HepG2 (cell line): ENCODE data around the gene NPC1. TPM values are rescaled to one million over a fixed set of nuclear protein-coding genes. Genes with fewer than 3 reads are reported as not detected.

Experiments
- ATAC-seq: fragments of 200-7000 bp; cut with Tn5 transposase; 3 replicates; pipeline ENCODE4 v1.9.1; 2020; ENCODE audit warnings: mild to moderate bottlenecking, moderate library complexity
- BruUV-seq: library from RNA; stranded (reverse); fragments of 400-500 nt; replicated peaks from 2 replicates; lab custom pipeline; 2021; lab: Mats Ljungman, UMichigan
- CTCF ChIA-PET: fragments of 300-600 bp; formaldehyde crosslinking; extraction: SDS; loops from one replicate; lab custom pipeline; 2021; ENCODE audit warnings: low total read pairs, inconsistent platforms, low intra/inter-chr PET ratio; lab: Yijun Ruan, JAX
- POLR2A ChIA-PET: fragments of 350-600 bp; sonication (Branson Sonifier 250); formaldehyde crosslinking; loops from one replicate; lab custom pipeline; 2020; ENCODE audit warnings: antibody characterized with exemption, inconsistent platforms; lab: Yijun Ruan, JAX
- DNase-seq: peaks from one replicate; pipeline ENCODE4 v3.0.0-alpha.2; 2015; ENCODE audit warnings: low spot score
- FAIRE-seq: peaks from 3 replicates; lab custom pipeline; 2011; peaks lifted over from hg19 to GRCh38; lab: Jason Lieb, UNC
- H2AFZ ChIP-seq: one replicate; pipeline ENCODE4 v1.6.1; 2011; ENCODE audit warnings: low read length, inconsistent platforms
- H3K27ac ChIP-seq: fragments of 300-600 bp; 3 replicates; pipeline ENCODE4 v1.8.0; 2011; ENCODE audit warnings: mixed run types, mild to moderate bottlenecking, mixed read lengths, low read length, inconsistent platforms; ENCODE audit not compliant: insufficient read depth; ENCODE audit errors: extremely low read length
- H3K27me3 ChIP-seq, 2 experiments: fragments of 200-600 bp in 1 of 2; 2 replicates in 1 of 2; 3 replicates in 1 of 2; pipeline versions ENCODE4 v1.6.0 to v1.8.0; 2011; ENCODE audit warnings: low read length in 2 of 2, mild to moderate bottlenecking in 2 of 2, moderate library complexity in 2 of 2, inconsistent platforms in 1 of 2; ENCODE audit not compliant: insufficient read depth in 2 of 2, control insufficient read depth in 1 of 2
- H3K36me3 ChIP-seq, 2 experiments: fragments of 200-600 bp in 1 of 2; replicated peaks in 1 of 2; 2 replicates in 1 of 2; 3 replicates in 1 of 2; pipeline versions ENCODE4 v1.5.1 to v1.8.0; 2011; ENCODE audit warnings: low read length in 2 of 2, inconsistent platforms in 1 of 2; ENCODE audit not compliant: insufficient read depth in 2 of 2, control insufficient read depth in 1 of 2
- H3K4me1 ChIP-seq: 2 replicates; pipeline ENCODE4 v1.5.1; 2012; ENCODE audit warnings: low read length, inconsistent platforms; ENCODE audit not compliant: insufficient read depth
- H3K4me2 ChIP-seq: 2 replicates; pipeline ENCODE4 v1.6.0; 2011; ENCODE audit warnings: low read depth, low read length, inconsistent platforms
- H3K4me3 ChIP-seq, 3 experiments: fragments of 200-600 bp in 1 of 3; sonication (generic), shearing (Covaris generic) in 1 of 3; replicated peaks in 1 of 3; 2 replicates each; pipeline ENCODE4 v1.5.1; 2011 to 2016; ENCODE audit warnings: low read length in 3 of 3, inconsistent platforms in 2 of 3, low read depth in 2 of 3, mild to moderate bottlenecking in 2 of 3, control low read depth in 1 of 3, mixed read lengths in 1 of 3; ENCODE audit not compliant: insufficient read depth in 1 of 3
- H3K79me2 ChIP-seq: one replicate; pipeline ENCODE4 v1.6.1; 2011; ENCODE audit warnings: low read length, inconsistent platforms; ENCODE audit not compliant: insufficient read depth
- H3K9ac ChIP-seq: 2 replicates; pipeline ENCODE4 v1.6.0; 2011; ENCODE audit warnings: mild to moderate bottlenecking, low read depth, low read length, inconsistent platforms; ENCODE audit not compliant: insufficient read depth
- H3K9me3 ChIP-seq: 2 replicates; pipeline ENCODE4 v1.5.1; 2012; ENCODE audit warnings: mild to moderate bottlenecking, low read length
- H4K20me1 ChIP-seq: 2 replicates; pipeline ENCODE4 v1.6.0; 2011; ENCODE audit warnings: inconsistent platforms, mild to moderate bottlenecking, low read length, moderate library complexity; ENCODE audit not compliant: insufficient read depth
- FOXO4 ChIP-seq: sonication (generic); formaldehyde crosslinking; conservative IDR thresholded peaks from 2 replicates; pipeline ENCODE4 v1.8.1; 2023; ENCODE audit warnings: missing genetic modification reagents
- KDM2A ChIP-seq: sonication (generic); formaldehyde crosslinking; IDR thresholded peaks from 2 replicates; pipeline ENCODE4 v1.4.0; 2020; ENCODE audit warnings: low read depth, missing genetic modification reagents, borderline replicate concordance
- RBM22 ChIP-seq: fragments of 200-400 bp; formaldehyde crosslinking; optimal IDR thresholded peaks from 2 replicates; pipeline ENCODE3; 2017; ENCODE audit warnings: mild to moderate bottlenecking, low read length, moderate library complexity
- XRCC5 ChIP-seq: fragments of 200-400 bp; formaldehyde crosslinking; optimal IDR thresholded peaks from 2 replicates; pipeline ENCODE3; 2017; ENCODE audit warnings: mild to moderate bottlenecking, low read length
- ZNF121 ChIP-seq: sonication (generic); formaldehyde crosslinking; IDR thresholded peaks from 2 replicates; pipeline ENCODE4 v1.5.0; 2020; ENCODE audit warnings: mild to moderate bottlenecking, missing genetic modification reagents
- ZNF589 ChIP-seq: sonication (generic); formaldehyde crosslinking; conservative IDR thresholded peaks from 2 replicates; pipeline ENCODE4 v1.8.0; 2022; ENCODE audit warnings: mild to moderate bottlenecking, moderate library complexity, missing genetic modification reagents
- ZNF816 ChIP-seq: sonication (generic); formaldehyde crosslinking; IDR thresholded peaks from 2 replicates; pipeline ENCODE4 v1.8.0; 2022; ENCODE audit warnings: missing genetic modification reagents, mild to moderate bottlenecking, borderline replicate concordance
- WGBS: methylation state at CpG from one replicate; pipeline ENCODE4 v1.1.6; 2017; ENCODE audit warnings: low lambda C conversion rate; 5-methylcytosine and 5-hydroxymethylcytosine counted together
- in situ Hi-C: cut with HindIII; loops from 2 replicates; pipeline ENCODE4 v1.10.0; 2017; ENCODE audit warnings: low pct_unique_long_range_greater_than_20kb; ENCODE audit not compliant: extremely low pct_ligation_motif_present
- intact Hi-C: fragments of 100-400 bp; cut with micrococcal nuclease; formaldehyde crosslinking; loops from one replicate; pipeline ENCODE4 v1.10.0; 2022; ENCODE audit not compliant: unreplicated experiment
- polyA plus RNA-seq, 8 experiments: library from polyadenylated mRNA; depleted of rRNA in 3 of 8; stranded (reverse) in 7 of 8; unstranded in 1 of 8; fragments of >200 nt; fragmentation: Illumina TruSeq in 4 of 8; extraction: Trizol in 4 of 8; gene quantifications; 2 replicates each; pipeline versions ENCODE4 v1.2.1 to v1.2.3, GENCODE V29; 2011 to 2016; ENCODE audit warnings: low read depth in 4 of 8, missing spikeins in 1 of 8, mixed read lengths in 1 of 8; ENCODE audit not compliant: insufficient read depth in 1 of 8
- total RNA-seq, 5 experiments: library from RNA; depleted of rRNA; stranded (reverse); fragments of >200 nt; fragmentation: Illumina TruSeq; extraction: Trizol; gene quantifications; 2 replicates each; pipeline ENCODE4 v1.2.3, GENCODE V29; 2016; ENCODE audit warnings: low read depth in 1 of 5
- TF ChIP-seq, protein P1 (sequence below): sonication (generic); IDR thresholded peaks from 2 replicates; pipeline ENCODE4 v1.6.1; 2016; ENCODE audit warnings: low read depth, borderline replicate concordance

The NPC1 gene
- total and polyA plus RNA-seq, 2 of the 13 experiments (the other 11 are each of a cell fraction or from before 2014, with no cell fraction given), result 46.5 to 114 TPM

DNA sequence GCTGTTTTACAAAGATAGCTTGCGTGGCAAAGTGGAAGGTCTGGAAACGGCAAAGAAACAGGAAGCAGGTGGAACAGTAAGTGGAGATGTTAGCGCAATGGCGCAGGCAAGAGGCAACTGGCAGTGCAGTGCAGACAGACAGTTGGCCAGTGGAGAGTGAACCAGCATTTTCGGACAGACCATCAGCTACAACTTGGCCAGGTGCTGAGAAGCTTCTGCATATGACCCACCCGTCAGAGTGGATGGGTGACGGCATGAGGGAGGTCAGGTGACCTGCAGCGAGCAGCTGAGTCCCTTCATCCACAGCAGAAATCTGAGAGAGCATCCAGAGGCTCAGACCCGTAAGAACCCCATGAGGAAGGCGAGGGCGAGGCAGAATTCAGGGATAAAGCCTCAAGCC is 33.8 kb downstream of the NPC1 start (continued):
- no peak for TF ChIP-seq ZNF816
- no peak for TF ChIP-seq FOXO4
- no peak for TF ChIP-seq ZNF589 (CRISPR knock-in tag)
- TF ChIP-seq XRCC5, result no peak

GRCh38 chr18:23551978-23552377 is 34.3 kb downstream of the NPC1 start:
- POLR2A ChIA-PET, result no interaction called here
- intact Hi-C loops, result no loop called here
- BruUV-seq, result no TSS peak

More at GRCh38 chr18:23551978-23552377, 34.3 kb downstream of the NPC1 start:
- Histone ChIP-seq H3K4me1 (peaks cover 73% of the 10 kb centered on the region), H3K4me2 (no peak overlapping the region), H2AFZ (no peak overlapping the region), H4K20me1 (no peaks in the 10 kb centered on the region), H3K27me3 (no peaks in the 10 kb centered on the region), H3K9ac (no peak overlapping the region), H3K79me2 (peaks cover 16% of the 10 kb centered on the region), H3K4me3 (no peak overlapping the region), H3K9me3 (no peaks in the 10 kb centered on the region), H3K27ac (no peak overlapping the region), H3K36me3 (peaks cover 33 to 78% of the 10 kb centered on the region in 2 experiments)
- 62% methylated on average over 3 of the region's 3 CpGs for WGBS
- FAIRE-seq (no peak), ATAC-seq (no peak), DNase-seq (no peak)
- in situ Hi-C loops, result no loop called here
- CTCF ChIA-PET, result no interaction called here
- TF ChIP-seq KDM2A (CRISPR knock-in tag) (no peak), RBM22 (peak; percentile 36), ZNF121 (CRISPR knock-in tag) (peak; percentile 74)
- TF ChIP-seq, protein P1, sequence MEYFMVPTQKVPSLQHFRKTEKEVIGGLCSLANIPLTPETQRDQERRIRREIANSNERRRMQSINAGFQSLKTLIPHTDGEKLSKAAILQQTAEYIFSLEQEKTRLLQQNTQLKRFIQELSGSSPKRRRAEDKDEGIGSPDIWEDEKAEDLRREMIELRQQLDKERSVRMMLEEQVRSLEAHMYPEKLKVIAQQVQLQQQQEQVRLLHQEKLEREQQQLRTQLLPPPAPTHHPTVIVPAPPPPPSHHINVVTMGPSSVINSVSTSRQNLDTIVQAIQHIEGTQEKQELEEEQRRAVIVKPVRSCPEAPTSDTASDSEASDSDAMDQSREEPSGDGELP, result no peak
